MCF 10A (cell line): Measurements from ENCODE around the gene FBXW12. TPM values are rescaled to one million over a fixed set of nuclear protein-coding genes. Genes with fewer than 3 reads are reported as not detected.
"Not testable (repeated sequence)": the region's sequence is repeated elsewhere in the genome, so short reads cannot be mapped to it uniquely, and the experiment has no call there.

Experiments used
- BruUV-seq: library from RNA; stranded (reverse); fragments of 400-500 nt; replicated peaks from 2 replicates; lab custom pipeline; 2021; lab: Mats Ljungman, UMichigan
- CTCF ChIA-PET: fragments of 300-600 bp; sonication (Branson Sonifier 250); formaldehyde crosslinking; extraction: SDS; loops from one replicate; lab custom pipeline; 2021; ENCODE audit warnings: antibody characterized with exemption, inconsistent platforms; lab: Yijun Ruan, JAX
- POLR2A ChIA-PET: fragments of 300-600, 350-650 bp; sonication (Branson Sonifier 250); formaldehyde crosslinking; extraction: SDS; loops from one replicate; lab custom pipeline; 2020; ENCODE audit warnings: antibody characterized with exemption, inconsistent platforms; lab: Yijun Ruan, JAX
- DNase-seq: peaks from one replicate; pipeline ENCODE4 v3.0.0-alpha.2; 2018; ENCODE audit not compliant: unreplicated experiment
- H3K27ac Mint-ChIP-seq: one replicate; pipeline ENCODE4 v1.8.0; 2022; ENCODE audit warnings: mild to moderate bottlenecking, low read depth, mixed read lengths; ENCODE audit not compliant: unreplicated experiment
- H3K27me3 Mint-ChIP-seq: one replicate; pipeline ENCODE4 v1.8.0; 2022; ENCODE audit warnings: mixed read lengths; ENCODE audit not compliant: insufficient read depth, unreplicated experiment
- H3K36me3 Mint-ChIP-seq: one replicate; pipeline ENCODE4 v1.8.0; 2022; ENCODE audit warnings: mild to moderate bottlenecking, moderate library complexity, mixed read lengths; ENCODE audit not compliant: insufficient read depth, unreplicated experiment
- H3K4me1 Mint-ChIP-seq: one replicate; pipeline ENCODE4 v1.8.0; 2022; ENCODE audit warnings: mixed read lengths; ENCODE audit not compliant: insufficient read depth, unreplicated experiment
- H3K4me3 Mint-ChIP-seq: one replicate; pipeline ENCODE4 v1.8.0; 2022; ENCODE audit warnings: mild to moderate bottlenecking, moderate library complexity, mixed read lengths; ENCODE audit not compliant: unreplicated experiment
- H3K9me3 Mint-ChIP-seq: one replicate; pipeline ENCODE4 v1.8.0; 2022; ENCODE audit warnings: mixed read lengths; ENCODE audit not compliant: unreplicated experiment
- CTCF ChIP-seq: fragments of 200-600 bp; IDR thresholded peaks from one replicate; pipeline ENCODE4 v1.8.0; 2022; ENCODE audit warnings: antibody characterized with exemption, mild to moderate bottlenecking; ENCODE audit not compliant: unreplicated experiment
- intact Hi-C: fragments of 100-400 bp; cut with micrococcal nuclease; formaldehyde crosslinking; loops from 2 replicates; pipeline ENCODE4 v1.14.1; 2022
- total RNA-seq: library from RNA; stranded (reverse); gene quantifications from 2 replicates; pipeline ENCODE4 v1.2.3, GENCODE V29; 2022

The FBXW12 gene
- total RNA-seq, 1 experiment from 2014 or later: not detected

GRCh38 chr3:48398701-48399386 is 26.8 kb downstream of the FBXW12 start:
- H3K27ac Mint-ChIP-seq: no peak overlapping the region
- H3K4me3 Mint-ChIP-seq: no peak overlapping the region
- DNase-seq: no peak
- BruUV-seq: no TSS peak
- CTCF ChIA-PET: interaction anchor here (0.6 to 22.6 kb wide), 10 partner anchors 14 to 990 kb away, joined by 3 to 647 read pairs (median 19); partner anchors contain the start of genes CCDC51 and TMA7
- H3K9me3 Mint-ChIP-seq: no peaks in the 10 kb centered on the region
- H3K4me1 Mint-ChIP-seq: peaks cover 34% of the 10 kb centered on the region
- no peaks in the 10 kb centered on the region for H3K27me3 Mint-ChIP-seq
- intact Hi-C loops: no loop called here
- POLR2A ChIA-PET: interaction anchor here (0.6 to 22.1 kb wide), 14 partner anchors 10 to 205 kb away, joined by 3 to 749 read pairs (median 10); partner anchors contain the start of genes ATRIP, CCDC51, NME6 and PLXNB1
- peaks cover 67% of the 10 kb centered on the region for H3K36me3 Mint-ChIP-seq
- TF ChIP-seq CTCF: no peak

DNA sequence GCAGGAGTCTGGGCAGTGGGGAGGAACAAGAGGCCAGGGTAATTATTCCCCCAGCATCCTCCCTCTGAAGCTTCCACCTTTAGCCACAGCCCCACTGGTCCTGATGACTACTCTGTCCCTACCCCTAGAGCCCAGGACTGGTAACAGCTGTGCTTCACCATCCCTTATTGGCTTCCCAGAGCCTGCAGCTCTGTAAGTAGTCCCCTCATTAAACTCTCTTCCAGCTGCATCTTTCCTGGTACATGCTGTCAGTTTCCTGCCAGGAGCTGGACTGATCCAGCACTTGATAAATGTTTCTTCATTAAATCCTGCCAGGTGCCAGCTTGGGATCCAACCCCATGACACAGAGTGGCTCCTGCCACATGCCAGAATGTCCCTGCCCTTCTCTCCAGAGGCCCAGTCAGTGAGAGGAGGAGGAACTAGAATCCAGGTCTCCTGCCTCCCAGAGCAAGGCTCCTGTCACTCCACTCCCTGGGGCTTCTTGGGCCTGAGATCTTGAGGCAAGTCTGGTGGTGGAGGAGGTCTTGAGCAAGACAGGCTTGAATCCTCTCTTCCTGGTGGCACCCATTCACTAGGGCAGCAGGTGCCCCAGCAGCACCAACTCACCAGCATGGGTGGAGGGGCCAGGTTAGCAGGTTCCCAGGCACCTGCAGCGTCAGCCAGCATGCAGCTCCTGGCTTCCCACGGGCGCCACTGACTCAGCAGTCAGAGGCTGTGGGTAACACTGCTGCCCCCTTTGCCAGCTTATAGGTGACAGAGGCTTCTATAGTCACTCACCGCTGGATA is 27.6 kb downstream of the FBXW12 start:
- Mint-ChIP-seq H3K9me3 (no peaks in the 10 kb centered on the region), H3K27me3 (no peaks in the 10 kb centered on the region), H3K4me1 (peaks cover 34% of the 10 kb centered on the region), H3K36me3 (peaks cover 73% of the 10 kb centered on the region), H3K27ac (no peak overlapping the region), H3K4me3 (no peak overlapping the region)
- POLR2A ChIA-PET: interaction anchor here (0.6 to 22.1 kb wide), 15 partner anchors 9 to 264 kb away, joined by 3 to 749 read pairs (median 10); partner anchors contain the start of genes ATRIP, CCDC51, NME6 and PLXNB1
- BruUV-seq: no TSS peak
- no peak for TF ChIP-seq CTCF
- DNase-seq: no peak
- CTCF ChIA-PET: interaction anchor here (0.6 to 22.6 kb wide), 13 partner anchors 10 to 989 kb away, joined by 3 to 647 read pairs (median 18); partner anchors contain the start of genes CCDC51, NME6, PLXNB1 and TMA7
- intact Hi-C loops: loop anchor here (2.0 kb wide), 1 partner anchor 127 kb away; no protein-coding TSS in a partner anchor

GRCh38 chr3:48400824-48401433 is 28.9 kb downstream of the FBXW12 start:
- H3K4me1 Mint-ChIP-seq: peaks cover 34% of the 10 kb centered on the region
- TF ChIP-seq CTCF: peak; percentile 96
- H3K4me3 Mint-ChIP-seq: peak overlapping the region; percentile 46
- H3K9me3 Mint-ChIP-seq: no peaks in the 10 kb centered on the region
- intact Hi-C loops: loop anchor here (1.0 to 2.0 kb wide), 2 partner anchors 35 to 128 kb away; no protein-coding TSS in a partner anchor
- BruUV-seq: no TSS peak
- peak; percentile 90 for DNase-seq
- peak overlapping the region; percentile 95 for H3K27ac Mint-ChIP-seq
- CTCF ChIA-PET: interaction anchor here (0.5 to 22.6 kb wide), 38 partner anchors 10 to 898 kb away, joined by 3 to 647 read pairs (median 5); partner anchors contain the start of genes CCDC51, NME6, PLXNB1 and TMA7
- no peaks in the 10 kb centered on the region for H3K27me3 Mint-ChIP-seq
- peaks cover 81% of the 10 kb centered on the region for H3K36me3 Mint-ChIP-seq
- POLR2A ChIA-PET: interaction anchor here (0.5 to 22.1 kb wide), 20 partner anchors 8 to 958 kb away, joined by 3 to 749 read pairs (median 8); partner anchors contain the start of genes ATRIP, CCDC51, CDC25A and CELSR3

DNA sequence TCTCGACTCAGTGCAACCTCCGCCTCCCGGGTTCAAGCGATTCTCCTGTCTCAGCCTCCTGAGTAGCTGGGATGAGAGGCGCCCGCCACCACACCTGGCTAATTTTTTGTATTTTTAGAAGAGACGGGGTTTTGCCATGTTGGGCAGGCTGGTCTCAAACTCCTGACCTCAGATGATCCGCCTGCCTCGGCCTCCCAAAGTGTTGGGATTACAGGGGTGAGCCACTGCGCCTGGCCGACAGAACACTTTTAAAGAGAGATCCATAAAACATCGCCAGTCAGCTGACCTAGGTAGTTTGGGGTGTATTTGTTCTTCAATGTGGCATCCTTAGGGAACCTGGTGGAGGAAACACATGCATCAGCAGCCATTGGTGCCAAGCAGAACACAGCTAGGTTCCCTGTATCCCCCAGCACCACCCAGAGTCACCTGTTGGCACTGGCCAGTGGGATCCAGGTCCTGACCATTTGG is 29.4 kb downstream of the FBXW12 start:
- intact Hi-C loops: loop anchor here (1.0 to 2.0 kb wide), 2 partner anchors 35 to 129 kb away; no protein-coding TSS in a partner anchor
- H3K4me3 Mint-ChIP-seq: peak overlapping the region; percentile 46
- POLR2A ChIA-PET: interaction anchor here (0.5 to 22.1 kb wide), 18 partner anchors 7 to 263 kb away, joined by 3 to 749 read pairs (median 8); partner anchors contain the start of genes ATRIP, CCDC51, CDC25A and CELSR3
- H3K27me3 Mint-ChIP-seq, H3K9me3 Mint-ChIP-seq, BruUV-seq, DNase-seq: not testable (repeated sequence)
- peak overlapping the region; percentile 95 for H3K27ac Mint-ChIP-seq
- peaks cover 83% of the 10 kb centered on the region for H3K36me3 Mint-ChIP-seq
- peaks cover 34% of the 10 kb centered on the region for H3K4me1 Mint-ChIP-seq
- CTCF ChIA-PET: interaction anchor here (0.6 to 22.6 kb wide), 26 partner anchors 9 to 211 kb away, joined by 3 to 647 read pairs (median 6); partner anchors contain the start of genes CCDC51, PLXNB1 and TMA7
